Forelimb muscle (tissue), 1 donor: ENCODE data around the gene KCNK3. TPM values are rescaled to one million over a fixed set of nuclear protein-coding genes. Genes with fewer than 3 reads are reported as not detected.
"Not testable (repeated sequence)": the region's sequence is repeated elsewhere in the genome, so short reads cannot be mapped to it uniquely, and the experiment has no call there.

Source experiments
- DNase-seq: peaks from one replicate; pipeline ENCODE4 v3.0.0-alpha.2; 2013; ENCODE audit warnings: low read depth
- polyA plus RNA-seq: library from polyadenylated mRNA; unstranded; fragments of 120-200 nt; gene quantifications from one replicate; pipeline ENCODE4 v1.2.1, GENCODE V29; 2013; ENCODE audit not compliant: insufficient read length

The KCNK3 gene
- polyA plus RNA-seq, 1 donor = 1.6 TPM

DNA sequence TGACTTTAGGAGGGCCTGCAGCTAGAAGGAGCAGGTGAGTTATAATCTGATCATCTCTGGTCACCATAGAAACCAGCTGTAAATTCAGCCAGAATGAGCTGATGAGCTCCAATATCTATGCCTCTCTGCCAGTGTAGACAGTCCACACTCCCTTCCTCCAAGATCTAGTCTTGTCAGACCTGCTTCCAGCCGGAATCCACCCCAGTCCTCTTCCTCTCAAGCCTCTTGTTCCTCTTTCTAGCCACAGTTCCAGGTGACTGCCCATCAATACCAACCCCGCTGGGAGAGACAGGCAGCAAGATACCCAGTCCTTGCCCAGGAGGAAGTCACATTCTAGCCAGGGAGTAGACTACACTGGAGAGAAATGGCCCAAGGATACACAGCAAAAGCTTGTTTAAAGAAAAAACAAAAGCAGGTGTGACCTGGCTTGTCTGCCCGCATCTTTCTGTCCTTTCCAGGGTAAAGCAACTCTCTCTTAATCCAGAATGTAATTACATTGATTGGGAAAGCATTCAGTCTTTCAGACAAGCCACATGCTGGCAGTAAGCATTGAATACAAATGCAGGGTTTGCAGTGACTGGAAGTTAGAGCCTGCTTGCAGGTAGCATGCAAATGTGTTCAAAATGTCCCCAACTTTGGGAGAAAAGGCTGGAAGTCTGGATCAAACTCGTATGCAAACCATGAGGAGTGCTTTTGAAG, 62.6 kb downstream of the KCNK3 start:
- DNase-seq = no peak

DNA sequence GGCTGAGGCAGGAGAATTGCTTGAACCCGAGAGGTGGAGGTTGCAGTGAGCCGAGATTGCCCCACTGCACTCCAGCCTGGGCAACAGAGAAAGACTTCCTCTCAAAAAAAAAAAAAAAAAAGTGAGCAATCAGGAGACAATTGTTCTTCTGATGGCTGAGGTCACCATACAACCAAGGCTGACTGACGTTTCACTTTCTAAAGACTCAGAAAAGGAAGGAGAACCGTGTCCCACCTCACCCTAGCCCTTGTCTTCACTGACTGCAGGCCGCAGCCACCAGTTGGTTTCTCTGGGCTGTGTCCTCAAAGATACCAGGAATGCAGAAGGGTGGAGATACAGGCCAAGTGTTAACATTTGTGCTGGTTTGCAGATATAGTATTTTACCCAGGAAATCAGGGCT, 63.8 kb downstream of the KCNK3 start:
- DNase-seq = no peak

DNA sequence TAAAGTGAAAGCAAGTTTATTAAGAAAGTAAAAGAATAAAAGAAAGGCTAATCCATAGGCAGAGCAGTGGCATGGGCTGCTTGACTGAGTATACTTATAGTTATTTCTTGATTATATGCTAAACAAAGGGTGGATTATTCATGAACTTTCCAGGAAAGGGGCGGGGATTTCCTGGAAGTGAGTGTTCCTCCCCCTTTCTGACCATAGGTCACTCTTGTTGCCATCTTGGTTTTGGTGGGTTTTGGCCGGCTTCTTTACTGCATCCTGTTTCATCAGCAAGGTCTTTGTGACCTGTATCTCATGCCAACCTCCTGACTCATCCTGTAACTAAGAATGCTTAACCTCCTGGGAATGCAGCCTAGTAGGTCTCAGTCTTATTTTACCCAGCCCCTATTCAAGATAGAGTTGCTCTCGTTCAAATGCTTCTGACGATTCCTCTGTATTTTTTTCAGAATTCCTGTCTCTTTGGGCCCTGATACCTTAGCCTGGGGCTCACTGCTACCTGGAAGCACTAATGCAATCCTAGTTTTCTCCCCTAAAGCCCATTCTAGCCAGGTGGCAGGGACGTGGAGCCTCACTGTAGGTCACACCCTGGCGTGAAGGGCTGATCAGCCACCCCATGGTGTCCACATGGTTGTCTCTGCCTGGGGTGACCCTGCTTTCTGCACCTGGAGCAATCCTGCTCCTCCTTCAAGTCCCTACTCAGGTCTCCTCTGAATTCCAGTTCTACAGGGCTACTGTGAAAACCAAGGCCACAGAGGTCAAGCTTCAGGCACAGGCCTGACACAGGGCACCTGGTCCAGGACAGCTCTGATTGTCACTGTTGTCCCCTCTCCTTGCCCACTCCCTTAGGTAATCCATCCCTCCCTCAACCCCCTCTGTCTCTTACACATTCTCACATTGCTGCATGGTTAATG, 65.6 kb downstream of the KCNK3 start:
- no peak for DNase-seq

DNA sequence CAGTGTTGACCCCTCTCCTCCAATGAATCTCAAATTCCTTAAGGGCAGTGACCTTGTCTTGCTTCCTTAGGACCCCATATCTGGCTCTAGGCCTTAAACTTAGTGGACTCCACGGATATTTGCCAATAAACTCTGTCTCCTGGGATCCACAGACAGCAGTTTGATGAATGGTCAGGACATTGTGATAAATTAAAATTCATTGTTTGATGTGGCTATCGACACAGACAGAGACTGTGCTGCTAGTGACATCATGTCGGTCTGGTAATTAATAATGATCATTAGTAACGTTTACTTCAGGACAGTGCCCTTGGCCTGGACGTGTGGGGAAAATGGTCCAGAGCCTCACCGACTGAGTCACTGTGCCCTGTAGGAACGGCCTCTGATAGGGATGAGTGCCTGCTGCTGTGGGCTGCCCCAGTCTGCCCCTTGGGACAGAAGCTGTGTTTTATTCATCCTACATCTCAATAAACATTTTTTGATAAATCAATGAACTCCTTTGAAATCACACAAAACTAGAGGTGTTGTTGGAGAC, 66.3 kb downstream of the KCNK3 start:
- no peak for DNase-seq

DNA sequence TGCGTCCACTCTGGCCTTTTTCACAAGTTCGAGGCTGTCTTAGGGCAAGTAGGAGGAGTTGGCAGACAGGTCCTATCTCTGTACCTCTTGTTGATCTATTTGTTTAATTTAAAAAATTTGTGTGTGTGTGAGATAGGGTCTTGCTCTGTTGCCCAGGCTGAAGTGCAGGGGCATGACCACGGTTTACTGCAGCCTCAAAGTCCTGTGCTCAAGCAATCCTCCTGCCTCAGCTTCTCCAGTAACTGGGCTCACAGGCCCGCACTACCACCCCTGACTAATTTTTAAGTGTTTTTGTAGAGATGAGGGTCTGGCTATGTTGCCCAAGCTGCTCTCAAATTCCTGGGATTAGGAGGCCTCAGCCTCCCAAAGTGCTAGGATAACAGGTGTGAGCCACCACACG, 67.3 kb downstream of the KCNK3 start:
- no peak for DNase-seq

DNA sequence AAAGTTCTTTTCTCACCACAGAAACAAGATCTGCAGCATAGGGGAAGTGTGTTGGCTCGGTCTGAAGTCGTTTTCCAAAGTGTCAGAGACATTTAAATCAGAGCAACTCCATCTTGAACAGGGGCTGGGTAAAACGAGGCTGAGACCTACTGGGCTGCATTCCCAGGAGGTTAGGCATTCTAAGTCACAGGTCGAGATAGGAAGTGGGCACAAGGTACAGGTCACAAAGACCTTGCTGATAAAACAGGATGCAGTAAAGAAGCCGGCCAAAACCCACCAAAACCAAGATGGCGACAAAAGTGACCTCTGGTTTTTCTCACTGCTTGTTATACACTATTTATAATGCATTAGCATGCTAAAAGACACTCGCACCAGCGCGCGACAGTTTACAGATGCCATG, 68.5 kb downstream of the KCNK3 start:
- not testable (repeated sequence) for DNase-seq

DNA sequence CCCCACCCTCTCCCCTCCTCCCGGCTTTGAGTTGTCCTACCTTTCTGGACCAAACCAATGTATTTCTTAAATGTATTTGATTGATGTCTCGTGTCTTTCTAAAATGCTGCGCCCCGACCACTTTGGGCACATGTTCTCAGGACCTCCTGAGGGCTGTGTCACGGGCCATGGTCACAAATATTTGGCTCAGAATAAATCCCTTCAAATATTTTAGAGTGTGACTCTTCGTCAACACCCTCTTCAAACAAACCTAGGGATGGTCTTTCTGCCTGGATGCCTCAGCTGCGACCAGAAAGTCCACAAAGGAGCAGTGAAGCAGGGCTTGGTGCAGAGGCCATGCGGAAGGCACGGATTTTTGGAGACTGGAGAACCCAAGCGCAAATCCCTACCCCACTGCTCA, 70.5 kb downstream of the KCNK3 start:
- DNase-seq = no peak

DNA sequence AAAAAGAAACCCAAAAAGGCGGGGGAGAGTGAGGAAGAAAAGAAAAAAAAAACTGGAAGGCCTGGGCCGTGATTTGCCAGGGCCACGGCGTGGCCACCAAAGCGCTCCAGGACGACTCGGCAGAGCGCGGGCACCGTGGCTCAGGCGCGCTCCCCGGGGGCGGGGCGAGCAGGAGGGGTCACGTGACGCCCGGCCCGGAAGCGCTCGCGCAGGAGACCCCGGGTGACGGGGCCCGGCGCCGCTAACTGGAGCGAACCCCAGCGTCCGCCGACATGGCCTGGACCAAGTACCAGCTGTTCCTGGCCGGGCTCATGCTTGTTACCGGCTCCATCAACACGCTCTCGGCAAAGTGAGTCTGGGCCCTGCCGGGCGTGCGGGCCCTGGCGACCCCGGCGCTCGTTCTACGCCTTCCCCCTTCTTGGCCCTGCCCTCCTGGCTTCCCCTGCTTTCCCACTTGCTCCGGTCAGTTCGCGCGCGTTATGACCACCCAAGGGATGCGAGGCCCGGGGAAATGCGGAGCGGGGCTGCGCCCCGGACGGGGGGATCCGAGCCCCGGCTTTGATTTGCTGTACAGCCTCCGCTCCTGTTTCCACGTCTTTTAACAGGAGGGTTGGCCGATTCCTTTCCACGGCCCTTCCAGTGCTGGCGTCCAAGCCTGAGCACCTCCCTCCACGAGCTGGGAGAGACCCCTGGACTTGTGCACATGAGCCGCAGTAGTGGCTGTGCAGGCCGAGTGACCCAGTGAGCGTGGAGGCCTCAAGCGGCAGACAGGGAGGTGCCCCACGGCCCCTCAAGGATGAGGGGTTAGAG, 71.8 kb downstream of the KCNK3 start, which contains the start of gene SLC35F6:
Gene SLC35F6, plus strand, starts transcription at position 207 of the 810 bp plus-strand sequence. Its CDS starts 66 bp downstream, at position 273.
- no peak for DNase-seq

DNA sequence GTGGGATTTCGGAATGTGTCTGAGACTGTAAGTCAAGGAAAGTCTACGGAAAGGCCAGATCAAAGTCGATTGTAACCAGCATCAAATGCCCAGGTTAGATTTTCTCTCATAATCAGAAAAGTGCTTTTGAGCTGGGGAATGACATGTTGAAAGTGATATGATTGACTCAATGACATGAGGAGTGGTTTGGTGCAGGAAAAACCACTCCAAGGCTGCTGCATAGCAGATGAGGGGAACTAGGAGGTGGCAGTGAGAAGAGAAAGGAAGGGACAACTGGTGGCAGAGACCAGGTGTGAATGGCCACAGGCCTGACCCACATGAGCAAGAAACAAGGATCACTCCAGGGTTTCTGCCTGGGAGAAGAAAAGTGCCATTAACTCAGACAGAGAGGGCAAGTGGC, 72.4 kb downstream of the KCNK3 start:
- DNase-seq = no peak

DNA sequence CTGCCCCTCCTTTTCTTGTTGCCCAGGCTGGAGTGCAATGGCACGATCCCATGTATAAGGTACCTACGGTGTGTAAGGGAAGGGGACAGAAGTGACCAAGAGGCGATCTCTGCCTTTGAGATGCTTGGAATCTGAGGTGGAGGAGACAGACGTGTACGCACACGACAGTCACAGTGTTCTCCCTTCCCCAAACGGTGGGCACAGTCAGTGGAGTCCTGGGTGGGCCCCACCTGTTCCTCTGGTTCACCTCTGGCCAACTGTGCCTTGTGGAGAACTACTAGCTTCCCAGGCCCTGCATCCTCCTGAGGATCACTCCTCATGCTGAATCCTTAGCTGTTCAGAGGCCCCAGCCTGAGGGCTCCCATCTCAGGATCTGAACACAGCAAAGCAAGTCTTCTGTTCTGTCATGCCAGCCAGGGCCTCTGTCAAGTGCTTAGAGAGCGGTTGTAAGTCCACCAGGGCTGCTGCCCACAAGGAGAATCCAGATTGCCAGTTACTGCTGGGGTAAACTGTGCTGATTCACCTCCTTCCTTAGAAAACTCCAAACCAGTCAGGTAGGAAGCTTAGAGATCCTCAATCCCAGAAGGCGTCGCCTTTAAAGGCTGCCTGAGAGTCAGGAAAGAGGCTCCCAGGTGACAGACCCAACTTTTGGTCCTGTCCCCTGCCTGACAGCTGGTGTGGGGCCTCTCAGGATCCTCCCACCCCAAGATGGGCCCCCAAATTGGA, 73.1 kb downstream of the KCNK3 start:
- no peak for DNase-seq

DNA sequence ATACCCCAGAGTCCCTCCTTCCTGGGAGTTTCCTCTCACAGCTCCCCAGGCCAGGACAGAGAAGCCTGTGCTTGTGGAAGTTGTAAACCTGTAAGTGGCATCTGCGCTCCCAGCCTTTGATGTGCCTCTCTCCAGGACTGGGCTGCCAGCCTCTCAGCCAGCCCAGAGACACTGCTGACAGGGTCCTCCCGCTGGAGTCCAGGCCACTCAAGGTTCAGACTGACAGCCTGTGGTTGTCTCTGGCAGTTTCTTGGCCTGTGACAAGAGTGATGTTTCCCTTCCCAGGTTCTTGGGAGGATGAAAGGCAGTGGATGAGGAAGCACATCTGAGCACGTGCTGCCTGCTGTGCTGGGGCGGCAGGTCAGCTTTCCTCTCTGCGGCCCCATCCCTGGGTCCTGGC, 74.6 kb downstream of the KCNK3 start:
- no peak for DNase-seq

DNA sequence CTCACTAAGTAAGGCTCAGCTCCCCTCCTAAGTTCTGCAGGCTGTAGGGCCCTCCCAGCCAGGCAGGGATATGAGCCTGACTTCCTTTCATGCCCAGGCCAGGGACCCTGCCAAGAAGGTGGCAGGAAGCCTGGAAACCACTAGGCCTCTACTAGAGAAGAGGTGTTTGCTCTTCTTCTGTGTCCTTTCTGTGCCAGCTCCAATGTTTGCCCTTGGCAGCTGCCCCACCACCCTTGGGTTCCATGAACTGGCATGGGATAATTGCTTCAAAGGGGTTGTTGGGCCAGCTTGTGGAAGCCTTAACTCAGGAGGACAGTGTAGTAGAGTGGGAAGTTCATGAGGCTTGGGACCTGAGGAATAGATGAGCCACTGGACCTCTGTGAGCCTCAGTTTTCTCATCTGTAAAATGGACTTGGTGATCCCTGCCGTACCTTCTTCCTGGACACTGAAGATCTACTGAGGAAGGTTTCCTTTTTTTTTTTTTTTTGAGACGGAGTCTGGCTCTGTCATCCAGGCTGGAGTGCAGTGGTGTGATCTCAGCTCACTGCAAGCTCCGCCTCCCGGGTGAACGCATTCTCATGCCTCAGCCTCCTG, 75.5 kb downstream of the KCNK3 start:
- DNase-seq = no peak

DNA sequence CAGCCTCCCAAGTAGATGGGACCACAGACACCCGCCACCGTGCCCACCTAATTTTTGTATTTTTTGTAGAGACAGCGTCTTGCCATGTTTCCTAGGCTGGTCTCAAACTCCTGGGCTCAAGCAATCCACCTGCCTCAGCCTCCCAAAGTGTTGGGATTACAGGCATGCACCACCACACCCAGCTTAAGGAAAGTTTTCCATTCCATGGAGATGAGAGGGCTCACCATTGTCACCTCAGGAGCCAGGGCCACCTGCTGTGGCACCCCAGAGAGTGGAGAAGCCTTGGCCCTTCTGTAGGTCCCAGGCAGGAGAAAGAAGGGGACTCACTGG, 76.2 kb downstream of the KCNK3 start:
- no peak for DNase-seq

DNA sequence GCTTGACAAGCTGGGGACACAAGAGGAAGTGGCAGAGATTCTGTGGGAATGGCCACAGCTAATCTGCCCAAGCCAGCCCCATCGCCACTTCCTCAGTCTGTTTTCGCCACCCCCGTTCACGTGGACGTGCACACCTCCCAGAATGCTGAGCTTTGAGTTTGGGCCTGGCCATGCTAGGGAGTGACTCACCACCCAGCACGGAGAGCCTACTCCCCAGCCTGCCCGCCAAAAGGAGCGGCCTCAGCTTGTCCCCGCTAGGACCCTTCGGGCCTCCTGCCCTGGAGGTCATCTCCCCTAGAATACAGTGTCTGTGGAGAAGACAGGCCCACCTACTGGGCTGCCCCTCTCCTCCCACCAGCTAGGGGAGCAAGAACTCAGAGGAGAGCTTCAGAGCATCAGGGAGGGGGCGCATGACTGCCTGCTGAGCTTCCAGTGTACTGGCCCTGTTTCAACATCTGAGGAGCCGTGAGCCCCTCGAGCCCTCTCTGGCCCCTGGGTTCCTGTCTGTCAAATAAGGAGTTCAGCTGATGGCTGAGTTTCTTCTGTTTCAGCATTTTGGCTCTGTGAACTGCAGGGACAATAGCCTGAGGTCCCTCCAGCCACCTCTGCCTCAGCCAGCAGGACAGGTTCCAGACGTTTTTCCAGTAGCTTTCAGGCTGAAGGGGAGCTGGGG, 76.7 kb downstream of the KCNK3 start:
- DNase-seq = no peak

DNA sequence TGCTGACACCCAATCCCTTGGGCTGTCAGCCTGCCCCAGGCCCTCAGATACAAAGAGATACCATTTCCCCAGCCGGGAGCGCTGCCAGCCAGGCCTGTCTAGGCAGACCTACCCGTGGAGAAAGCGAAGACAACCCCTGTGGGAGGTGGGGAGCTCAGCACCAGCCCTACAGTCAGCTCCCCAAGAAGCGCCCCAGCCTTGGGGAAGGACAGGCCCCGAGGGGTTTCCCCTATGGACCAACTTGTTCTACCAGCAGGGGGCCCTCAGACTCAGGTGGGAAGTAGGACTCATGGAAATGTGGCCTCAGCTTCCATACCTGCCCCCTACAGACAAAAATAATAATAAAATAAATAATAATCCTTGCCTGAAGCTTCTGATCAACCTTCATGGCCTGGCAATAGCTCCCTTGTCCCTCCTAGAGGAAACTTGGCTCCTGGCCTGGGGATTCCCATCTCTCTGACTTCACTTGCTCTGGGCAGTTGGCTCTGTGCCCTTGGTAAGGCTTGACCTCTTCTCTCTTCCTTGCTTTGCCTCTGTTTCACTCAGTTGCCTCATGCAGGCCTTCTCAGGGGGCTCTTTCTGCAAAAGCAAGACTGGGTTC, 78.6 kb downstream of the KCNK3 start:
- no peak for DNase-seq

DNA sequence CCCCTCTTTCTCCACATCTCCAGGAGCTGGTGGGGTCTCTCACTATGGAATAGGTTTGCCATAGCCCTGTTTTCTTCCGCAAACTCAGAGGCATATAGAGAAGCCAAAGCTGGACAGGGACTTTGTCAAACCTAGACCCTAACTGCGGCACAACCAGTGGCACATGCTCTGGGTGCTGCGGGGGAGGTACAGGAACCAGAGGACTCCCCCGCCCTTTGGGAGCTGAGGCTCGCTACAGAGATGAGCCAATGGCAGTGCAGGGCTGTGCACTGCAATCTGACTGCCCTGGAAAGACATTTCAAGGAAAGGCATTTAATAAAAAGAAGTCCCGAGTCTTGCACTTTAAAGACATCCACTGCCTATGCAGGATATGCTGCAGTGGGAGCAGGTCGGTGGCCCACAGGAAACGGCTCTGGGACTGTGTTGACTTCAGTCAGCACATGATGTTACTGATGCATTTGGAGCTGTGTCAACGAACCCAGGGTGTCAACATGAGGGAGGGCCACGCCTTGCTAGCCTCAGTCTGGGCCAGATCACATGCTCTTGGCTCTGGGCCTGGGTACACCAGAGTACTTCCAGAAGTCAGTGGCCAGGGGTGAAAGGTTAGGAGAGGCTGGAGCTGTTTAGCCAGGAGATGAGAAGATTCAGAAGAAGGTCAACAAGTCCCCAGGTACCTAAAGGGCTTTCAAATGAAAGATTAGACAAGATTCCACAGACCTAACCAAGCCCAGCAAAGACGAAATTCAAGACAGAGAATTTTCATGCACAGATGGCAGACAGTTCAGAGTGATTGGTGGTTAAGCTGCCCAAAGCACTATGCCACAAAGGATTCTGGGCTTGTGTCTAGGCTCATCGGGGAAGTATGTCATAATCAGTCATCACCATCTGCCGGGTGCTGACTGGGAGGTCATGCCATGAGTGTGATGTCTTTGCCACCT, 79.8 kb downstream of the KCNK3 start:
- DNase-seq = no peak

DNA sequence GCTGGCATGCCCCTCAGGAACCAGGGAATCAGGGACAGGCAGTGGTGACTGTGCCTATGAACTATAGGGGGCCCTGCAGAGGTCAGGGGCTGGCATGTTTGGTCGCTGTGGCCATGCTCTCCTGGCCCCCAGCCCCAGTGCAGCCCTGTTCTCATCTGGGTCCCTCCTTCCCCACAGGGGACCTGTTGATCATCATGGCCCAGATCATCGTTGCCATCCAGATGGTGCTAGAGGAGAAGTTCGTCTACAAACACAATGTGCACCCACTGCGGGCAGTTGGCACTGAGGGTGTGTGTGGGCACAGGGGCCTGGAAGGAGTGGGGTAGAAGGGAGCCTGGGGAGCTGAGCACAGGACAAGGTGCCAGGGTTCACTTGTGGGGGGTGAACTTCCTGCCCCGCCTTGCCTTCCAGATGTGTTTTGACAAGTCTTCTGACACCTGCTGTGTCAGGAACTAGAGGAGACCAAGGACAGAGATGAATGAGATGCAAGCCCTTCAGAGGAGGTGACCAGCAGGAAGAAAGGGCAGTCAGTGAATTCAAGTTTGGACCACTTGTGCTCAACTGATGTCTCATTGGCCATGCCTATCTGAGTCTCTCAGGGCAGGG, 83.8 kb downstream of the KCNK3 start:
- DNase-seq = no peak

DNA sequence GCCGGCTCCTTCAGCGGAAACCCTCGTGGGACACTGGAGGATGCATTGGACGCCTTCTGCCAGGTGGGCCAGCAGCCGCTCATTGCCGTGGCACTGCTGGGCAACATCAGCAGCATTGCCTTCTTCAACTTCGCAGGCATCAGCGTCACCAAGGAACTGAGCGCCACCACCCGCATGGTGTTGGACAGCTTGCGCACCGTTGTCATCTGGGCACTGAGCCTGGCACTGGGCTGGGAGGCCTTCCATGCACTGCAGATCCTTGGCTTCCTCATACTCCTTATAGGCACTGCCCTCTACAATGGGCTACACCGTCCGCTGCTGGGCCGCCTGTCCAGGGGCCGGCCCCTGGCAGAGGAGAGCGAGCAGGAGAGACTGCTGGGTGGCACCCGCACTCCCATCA, 85.6 kb downstream of the KCNK3 start:
- DNase-seq = no peak
